ENCODE results near the gene DHRS2.

DNA sequence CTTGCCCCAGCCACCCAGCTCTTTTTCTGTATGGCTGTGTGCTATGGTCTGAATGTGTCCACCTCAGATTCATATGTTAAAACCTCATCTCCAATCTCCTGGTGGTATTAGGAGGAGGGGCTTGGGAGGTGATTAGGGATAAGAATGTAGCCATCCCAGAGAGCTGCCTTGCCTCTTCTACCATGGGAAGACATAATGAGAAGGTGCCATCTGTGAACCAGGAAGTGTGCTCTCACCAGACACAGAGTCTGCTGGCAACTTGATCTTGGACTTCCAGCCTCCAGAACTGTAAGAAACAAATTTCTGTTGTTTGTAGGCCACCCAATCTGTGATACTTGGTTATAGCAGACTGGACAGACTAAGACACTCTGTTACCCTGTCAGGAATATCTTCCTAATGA is 34.7 kb upstream of the DHRS2 start:
- TF ChIP-seq ESRRG (CRISPR knock-in tag; IDR thresholded peaks at IDR 0.05) (no peak), ISL1 (CRISPR knock-in tag; IDR thresholded peaks at IDR 0.05) (no peak), ARNTL (CRISPR knock-in tag; IDR thresholded peaks at IDR 0.05; ENCODE audit: borderline replicate concordance, low read depth) (no peak), PPARA (CRISPR knock-in tag; IDR thresholded peaks at IDR 0.05; ENCODE audit: borderline replicate concordance) (no peak), CSDC2 (CRISPR knock-in tag; IDR thresholded peaks at IDR 0.05) (no peak), TOX (CRISPR knock-in tag; IDR thresholded peaks at IDR 0.05; ENCODE audit: borderline replicate concordance) (no peak), ZC3H10 (CRISPR knock-in tag; IDR thresholded peaks at IDR 0.05) (no peak), ZNF8 (CRISPR knock-in tag; IDR thresholded peaks at IDR 0.05) (no peak), SNAI2 (CRISPR knock-in tag; IDR thresholded peaks at IDR 0.05) (no peak), RARB (CRISPR knock-in tag; IDR thresholded peaks at IDR 0.05) (no peak), OSR1 (CRISPR knock-in tag; IDR thresholded peaks at IDR 0.05) (no peak)
- TF ChIP-seq, protein P1, sequence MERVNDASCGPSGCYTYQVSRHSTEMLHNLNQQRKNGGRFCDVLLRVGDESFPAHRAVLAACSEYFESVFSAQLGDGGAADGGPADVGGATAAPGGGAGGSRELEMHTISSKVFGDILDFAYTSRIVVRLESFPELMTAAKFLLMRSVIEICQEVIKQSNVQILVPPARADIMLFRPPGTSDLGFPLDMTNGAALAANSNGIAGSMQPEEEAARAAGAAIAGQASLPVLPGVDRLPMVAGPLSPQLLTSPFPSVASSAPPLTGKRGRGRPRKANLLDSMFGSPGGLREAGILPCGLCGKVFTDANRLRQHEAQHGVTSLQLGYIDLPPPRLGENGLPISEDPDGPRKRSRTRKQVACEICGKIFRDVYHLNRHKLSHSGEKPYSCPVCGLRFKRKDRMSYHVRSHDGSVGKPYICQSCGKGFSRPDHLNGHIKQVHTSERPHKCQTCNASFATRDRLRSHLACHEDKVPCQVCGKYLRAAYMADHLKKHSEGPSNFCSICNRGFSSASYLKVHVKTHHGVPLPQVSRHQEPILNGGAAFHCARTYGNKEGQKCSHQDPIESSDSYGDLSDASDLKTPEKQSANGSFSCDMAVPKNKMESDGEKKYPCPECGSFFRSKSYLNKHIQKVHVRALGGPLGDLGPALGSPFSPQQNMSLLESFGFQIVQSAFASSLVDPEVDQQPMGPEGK (CRISPR knock-in tag; IDR thresholded peaks at IDR 0.05; ENCODE audit: borderline replicate concordance): no peak
- TF ChIP-seq, protein P2, sequence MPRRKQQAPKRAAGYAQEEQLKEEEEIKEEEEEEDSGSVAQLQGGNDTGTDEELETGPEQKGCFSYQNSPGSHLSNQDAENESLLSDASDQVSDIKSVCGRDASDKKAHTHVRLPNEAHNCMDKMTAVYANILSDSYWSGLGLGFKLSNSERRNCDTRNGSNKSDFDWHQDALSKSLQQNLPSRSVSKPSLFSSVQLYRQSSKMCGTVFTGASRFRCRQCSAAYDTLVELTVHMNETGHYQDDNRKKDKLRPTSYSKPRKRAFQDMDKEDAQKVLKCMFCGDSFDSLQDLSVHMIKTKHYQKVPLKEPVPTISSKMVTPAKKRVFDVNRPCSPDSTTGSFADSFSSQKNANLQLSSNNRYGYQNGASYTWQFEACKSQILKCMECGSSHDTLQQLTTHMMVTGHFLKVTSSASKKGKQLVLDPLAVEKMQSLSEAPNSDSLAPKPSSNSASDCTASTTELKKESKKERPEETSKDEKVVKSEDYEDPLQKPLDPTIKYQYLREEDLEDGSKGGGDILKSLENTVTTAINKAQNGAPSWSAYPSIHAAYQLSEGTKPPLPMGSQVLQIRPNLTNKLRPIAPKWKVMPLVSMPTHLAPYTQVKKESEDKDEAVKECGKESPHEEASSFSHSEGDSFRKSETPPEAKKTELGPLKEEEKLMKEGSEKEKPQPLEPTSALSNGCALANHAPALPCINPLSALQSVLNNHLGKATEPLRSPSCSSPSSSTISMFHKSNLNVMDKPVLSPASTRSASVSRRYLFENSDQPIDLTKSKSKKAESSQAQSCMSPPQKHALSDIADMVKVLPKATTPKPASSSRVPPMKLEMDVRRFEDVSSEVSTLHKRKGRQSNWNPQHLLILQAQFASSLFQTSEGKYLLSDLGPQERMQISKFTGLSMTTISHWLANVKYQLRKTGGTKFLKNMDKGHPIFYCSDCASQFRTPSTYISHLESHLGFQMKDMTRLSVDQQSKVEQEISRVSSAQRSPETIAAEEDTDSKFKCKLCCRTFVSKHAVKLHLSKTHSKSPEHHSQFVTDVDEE (CRISPR knock-in tag; IDR thresholded peaks at IDR 0.05): no peak

All from SK-N-SH treated with all-trans-retinoic acid at 6 μM for 48 hours (cell line).